HCT116 (cell line): ENCODE data around the gene TLK1.

Experiments
- CEBPB ChIP-seq: IDR thresholded peaks from 2 replicates; pipeline ENCODE4 v1.6.1; 2012; ENCODE audit warnings: low read depth
- EGR1 ChIP-seq: IDR thresholded peaks from 2 replicates; pipeline ENCODE4 v1.6.1; 2012; ENCODE audit warnings: low read depth
- POLR2A ChIP-seq: IDR thresholded peaks from 2 replicates; pipeline ENCODE4 v1.7.0; 2011; ENCODE audit warnings: borderline replicate concordance; ENCODE audit not compliant: insufficient read depth, insufficient read length; ENCODE audit errors: extremely low read depth
- SRF ChIP-seq: IDR thresholded peaks from 2 replicates; pipeline ENCODE4 v1.6.1; 2012; ENCODE audit warnings: low read depth
- TCF7L2 ChIP-seq: IDR thresholded peaks from 2 replicates; pipeline ENCODE4 v1.7.0; 2011; ENCODE audit warnings: borderline replicate concordance, inconsistent platforms; ENCODE audit not compliant: insufficient read depth, insufficient read length; ENCODE audit errors: extremely low read depth
- TF ChIP-seq, protein P1 (sequence below), 3 experiments: fragments of 200-600 bp in 1 of 3; sonication (generic) in 1 of 3; IDR thresholded peaks in 2 of 3; conservative IDR thresholded peaks in 1 of 3; 2 replicates each; pipeline ENCODE4 v1.5.1; 2012 to 2017; ENCODE audit warnings: low read depth in 2 of 3, low read length in 2 of 3, antibody characterized with exemption in 1 of 3, borderline replicate concordance in 1 of 3, control low read depth in 1 of 3, mild to moderate bottlenecking in 1 of 3, mixed read lengths in 1 of 3, mixed run types in 1 of 3, moderate library complexity in 1 of 3; ENCODE audit not compliant: insufficient read depth in 1 of 3
- TF ChIP-seq, protein P2 (sequence below): IDR thresholded peaks from 2 replicates; pipeline ENCODE4 v1.6.1; 2012

DNA sequence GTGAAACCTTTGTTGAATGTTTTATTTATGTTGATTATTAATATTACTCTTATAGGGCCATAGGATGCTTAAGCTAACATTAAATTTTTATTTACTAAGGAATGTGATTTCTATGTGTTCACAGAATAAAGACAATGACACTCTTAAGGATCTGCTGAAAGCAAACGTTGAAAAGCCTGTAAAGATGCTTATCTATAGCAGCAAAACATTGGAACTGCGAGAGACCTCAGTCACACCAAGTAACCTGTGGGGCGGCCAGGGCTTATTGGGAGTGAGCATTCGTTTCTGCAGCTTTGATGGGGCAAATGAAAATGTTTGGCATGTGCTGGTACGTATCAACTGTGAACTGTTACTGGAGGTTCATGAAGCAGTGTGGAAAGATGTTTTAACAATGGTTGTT is 211.3 kb downstream of the TLK1 start:
- TF ChIP-seq, protein P1, sequence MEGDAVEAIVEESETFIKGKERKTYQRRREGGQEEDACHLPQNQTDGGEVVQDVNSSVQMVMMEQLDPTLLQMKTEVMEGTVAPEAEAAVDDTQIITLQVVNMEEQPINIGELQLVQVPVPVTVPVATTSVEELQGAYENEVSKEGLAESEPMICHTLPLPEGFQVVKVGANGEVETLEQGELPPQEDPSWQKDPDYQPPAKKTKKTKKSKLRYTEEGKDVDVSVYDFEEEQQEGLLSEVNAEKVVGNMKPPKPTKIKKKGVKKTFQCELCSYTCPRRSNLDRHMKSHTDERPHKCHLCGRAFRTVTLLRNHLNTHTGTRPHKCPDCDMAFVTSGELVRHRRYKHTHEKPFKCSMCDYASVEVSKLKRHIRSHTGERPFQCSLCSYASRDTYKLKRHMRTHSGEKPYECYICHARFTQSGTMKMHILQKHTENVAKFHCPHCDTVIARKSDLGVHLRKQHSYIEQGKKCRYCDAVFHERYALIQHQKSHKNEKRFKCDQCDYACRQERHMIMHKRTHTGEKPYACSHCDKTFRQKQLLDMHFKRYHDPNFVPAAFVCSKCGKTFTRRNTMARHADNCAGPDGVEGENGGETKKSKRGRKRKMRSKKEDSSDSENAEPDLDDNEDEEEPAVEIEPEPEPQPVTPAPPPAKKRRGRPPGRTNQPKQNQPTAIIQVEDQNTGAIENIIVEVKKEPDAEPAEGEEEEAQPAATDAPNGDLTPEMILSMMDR (IDR thresholded peaks at IDR 0.05 in 2 of 3, conservative IDR thresholded peaks at IDR 0.05 in 1 of 3; ENCODE audit: borderline replicate concordance in 1 of 3, insufficient read depth in 1 of 3, low read depth in 2 of 3, low read length in 2 of 3) = no peak
- TF ChIP-seq SRF (no peak), TCF7L2 (no peak), POLR2A (no peak), CEBPB (no peak), EGR1 (no peak)
- TF ChIP-seq, protein P2, sequence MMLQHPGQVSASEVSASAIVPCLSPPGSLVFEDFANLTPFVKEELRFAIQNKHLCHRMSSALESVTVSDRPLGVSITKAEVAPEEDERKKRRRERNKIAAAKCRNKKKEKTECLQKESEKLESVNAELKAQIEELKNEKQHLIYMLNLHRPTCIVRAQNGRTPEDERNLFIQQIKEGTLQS = no peak
